ENCODE results near the gene ERCC1. TPM values are rescaled to one million over a fixed set of nuclear protein-coding genes. Genes with fewer than 3 reads are reported as not detected.

ERCC1 gene
- 73.9 TPM for polyA plus RNA-seq (ENCODE audit: insufficient read length)
- long read RNA-seq, donor 1, transcript ERCC1-208 (10 exons, 1,453 nt): minor isoform, 10 of 46 reads
- long read RNA-seq, donor 1, transcript ERCC1-203 (9 exons, 949 nt): minor isoform, 5 of 46 reads
- long read RNA-seq, donor 1, transcript ERCC1-202 (10 exons, 3,828 nt): major isoform, 13 of 46 reads
- long read RNA-seq, donor 1, partial matches to known transcripts: 17 of 46 reads
- long read RNA-seq, donor 1, other reads (novel, unspliced or antisense): 0 of 46 reads
- long read RNA-seq, donor 2, transcript ERCC1-202 (10 exons, 3,828 nt): minor isoform, 6 of 28 reads
- long read RNA-seq, donor 2, transcript ERCC1-208 (10 exons, 1,453 nt): major isoform, 11 of 28 reads
- long read RNA-seq, donor 2, partial matches to known transcripts: 5 of 28 reads
- long read RNA-seq, donor 2, other reads (novel, unspliced or antisense): 0 of 28 reads
- long read RNA-seq, donor 3, transcript ERCC1-202 (10 exons, 3,828 nt): major isoform, 9 of 19 reads
- long read RNA-seq, donor 3, partial matches to known transcripts: 5 of 19 reads
- long read RNA-seq, donor 3, other reads (novel, unspliced or antisense): 0 of 19 reads
- long read RNA-seq, donor 4, partial matches to known transcripts: 0 of 2 reads
- long read RNA-seq, donor 4, other reads (novel, unspliced or antisense): 0 of 2 reads
- long read RNA-seq, donor 5, transcript ERCC1-208 (10 exons, 1,453 nt): minor isoform, 14 of 76 reads
- long read RNA-seq, donor 5, transcript ERCC1-202 (10 exons, 3,828 nt): major isoform, 28 of 76 reads
- long read RNA-seq, donor 5, partial matches to known transcripts: 30 of 76 reads
- long read RNA-seq, donor 5, other reads (novel, unspliced or antisense): 0 of 76 reads
- long read RNA-seq, donor 6, transcript ERCC1-202 (10 exons, 3,828 nt): major isoform, 11 of 21 reads
- long read RNA-seq, donor 6, transcript ERCC1-208 (10 exons, 1,453 nt): minor isoform, 6 of 21 reads
- long read RNA-seq, donor 6, partial matches to known transcripts: 0 of 21 reads
- long read RNA-seq, donor 6, other reads (novel, unspliced or antisense): 0 of 21 reads
- long read RNA-seq, donor 7, transcript ERCC1-203 (9 exons, 949 nt): minor isoform, 6 of 57 reads
- long read RNA-seq, donor 7, transcript ERCC1-202 (10 exons, 3,828 nt): major isoform, 26 of 57 reads
- long read RNA-seq, donor 7, transcript ERCC1-208 (10 exons, 1,453 nt): minor isoform, 7 of 57 reads
- long read RNA-seq, donor 7, partial matches to known transcripts: 15 of 57 reads
- long read RNA-seq, donor 7, other reads (novel, unspliced or antisense): 0 of 57 reads
- long read RNA-seq, donor 8, transcript ERCC1-202 (10 exons, 3,828 nt): major isoform, 6 of 11 reads
- long read RNA-seq, donor 8, partial matches to known transcripts: 0 of 11 reads
- long read RNA-seq, donor 8, other reads (novel, unspliced or antisense): 0 of 11 reads

- DNase-seq: peak; percentile 96
Measured at GRCh38 chr19:45423589-45424190, at the start of gene ERCC1. ERCC1 (minus strand) TSS chr19:45423917; CDS start chr19:45423374, 543 bp downstream.

DNA sequence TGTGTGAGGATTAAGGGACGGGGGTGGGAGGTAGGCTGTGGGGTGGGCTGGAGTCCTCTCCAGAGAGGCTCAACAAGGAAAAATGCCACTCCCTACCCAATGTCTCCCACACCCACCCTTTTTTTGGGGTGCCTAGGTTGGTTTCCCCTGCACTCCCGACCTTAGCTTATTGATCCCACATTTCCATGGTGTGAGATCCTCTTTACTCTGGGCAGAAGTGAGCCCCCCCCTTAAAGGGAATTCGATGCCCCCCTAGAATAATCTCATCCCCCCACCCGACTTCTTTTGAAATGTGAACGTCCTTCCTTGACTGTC is 49.6 kb upstream of the ERCC1 start:
- DNase-seq: no peak

GRCh38 chr19:45472563-45473366 is 49.0 kb upstream of the ERCC1 start:
- DNase-seq: no peak

DNA sequence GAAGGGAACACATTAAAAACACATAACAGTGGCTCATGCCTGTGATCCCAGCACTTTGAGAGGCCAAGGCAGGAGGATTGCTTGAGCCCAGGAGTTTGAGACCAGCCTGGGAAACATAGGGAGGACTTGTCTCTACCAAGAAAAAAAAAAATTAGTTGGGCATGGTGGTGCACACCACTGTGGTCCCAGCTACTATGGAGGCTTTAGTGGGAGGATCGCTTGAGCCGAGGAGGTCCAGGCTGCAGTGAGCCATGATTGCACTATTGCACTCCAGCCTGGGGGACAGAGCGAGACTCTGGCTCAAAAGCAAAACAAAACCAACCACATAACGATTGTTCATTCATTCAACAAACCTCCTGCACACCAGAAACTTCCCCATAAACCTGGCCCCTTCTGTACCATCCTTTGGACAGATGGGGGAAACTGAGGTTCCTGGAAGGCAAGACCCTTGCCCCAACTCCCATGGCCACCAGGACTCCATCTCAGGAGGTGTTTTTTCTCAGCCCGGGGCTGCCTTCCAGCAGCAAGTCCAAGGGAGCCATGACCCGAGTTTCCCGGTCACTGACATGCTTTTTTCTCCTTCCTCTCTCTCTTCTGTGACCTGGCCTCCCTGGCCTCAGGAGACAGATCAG is 48.3 kb upstream of the ERCC1 start:
- no peak for DNase-seq

- no peak for DNase-seq
Measured at GRCh38 chr19:45471111-45471930, 47.6 kb upstream of the ERCC1 start.

DNA sequence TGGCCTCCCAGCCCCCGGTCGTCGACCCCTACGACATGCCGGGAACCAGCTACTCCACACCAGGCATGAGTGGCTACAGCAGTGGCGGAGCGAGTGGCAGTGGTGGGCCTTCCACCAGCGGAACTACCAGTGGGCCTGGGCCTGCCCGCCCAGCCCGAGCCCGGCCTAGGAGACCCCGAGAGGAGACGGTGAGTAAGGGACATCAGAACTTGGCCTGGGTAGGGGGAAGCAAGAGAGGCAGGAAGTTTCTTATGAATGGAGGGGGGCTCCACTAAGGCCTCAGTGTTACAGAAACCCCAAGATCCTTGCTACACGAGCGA is 47.0 kb upstream of the ERCC1 start:
- DNase-seq: no peak

DNA sequence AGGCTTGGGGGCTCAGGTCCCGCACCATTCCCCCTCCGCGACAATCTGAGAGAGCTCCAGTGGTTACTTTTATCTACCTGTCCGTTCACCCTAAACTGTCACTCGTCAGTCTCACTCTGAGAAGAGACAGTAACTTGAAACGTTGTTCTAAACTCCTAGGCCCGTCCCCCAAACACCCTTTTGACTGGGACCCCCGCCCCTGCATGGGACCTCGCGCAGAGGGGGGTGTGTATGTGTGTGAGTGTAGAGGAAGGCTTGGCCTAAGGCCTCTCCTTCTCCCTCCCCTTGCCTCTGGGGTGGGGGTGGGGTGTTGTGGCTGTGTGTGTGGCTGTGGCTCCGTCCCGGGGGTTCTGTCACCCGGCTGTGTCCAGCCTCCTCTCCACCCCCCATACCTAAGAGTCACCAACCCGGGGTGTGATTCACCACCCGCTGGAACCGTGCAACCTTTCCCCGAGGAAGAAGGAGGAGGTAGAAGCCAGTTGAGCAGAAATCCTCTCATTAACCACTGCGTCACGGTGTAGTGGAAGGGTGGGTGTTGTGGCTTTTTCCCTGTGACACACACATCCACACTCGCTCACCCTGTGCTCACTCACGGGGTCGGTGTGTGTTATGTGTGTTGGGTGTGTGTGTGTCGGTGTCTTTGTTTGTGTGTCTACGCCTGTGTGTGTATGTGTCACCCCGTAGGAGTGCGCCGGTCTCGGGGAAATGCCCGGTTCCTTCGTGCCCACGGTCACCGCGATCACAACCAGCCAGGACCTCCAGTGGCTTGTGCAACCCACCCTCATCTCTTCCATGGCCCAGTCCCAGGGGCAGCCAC is 46.4 kb upstream of the ERCC1 start:
- no peak for DNase-seq

DNA sequence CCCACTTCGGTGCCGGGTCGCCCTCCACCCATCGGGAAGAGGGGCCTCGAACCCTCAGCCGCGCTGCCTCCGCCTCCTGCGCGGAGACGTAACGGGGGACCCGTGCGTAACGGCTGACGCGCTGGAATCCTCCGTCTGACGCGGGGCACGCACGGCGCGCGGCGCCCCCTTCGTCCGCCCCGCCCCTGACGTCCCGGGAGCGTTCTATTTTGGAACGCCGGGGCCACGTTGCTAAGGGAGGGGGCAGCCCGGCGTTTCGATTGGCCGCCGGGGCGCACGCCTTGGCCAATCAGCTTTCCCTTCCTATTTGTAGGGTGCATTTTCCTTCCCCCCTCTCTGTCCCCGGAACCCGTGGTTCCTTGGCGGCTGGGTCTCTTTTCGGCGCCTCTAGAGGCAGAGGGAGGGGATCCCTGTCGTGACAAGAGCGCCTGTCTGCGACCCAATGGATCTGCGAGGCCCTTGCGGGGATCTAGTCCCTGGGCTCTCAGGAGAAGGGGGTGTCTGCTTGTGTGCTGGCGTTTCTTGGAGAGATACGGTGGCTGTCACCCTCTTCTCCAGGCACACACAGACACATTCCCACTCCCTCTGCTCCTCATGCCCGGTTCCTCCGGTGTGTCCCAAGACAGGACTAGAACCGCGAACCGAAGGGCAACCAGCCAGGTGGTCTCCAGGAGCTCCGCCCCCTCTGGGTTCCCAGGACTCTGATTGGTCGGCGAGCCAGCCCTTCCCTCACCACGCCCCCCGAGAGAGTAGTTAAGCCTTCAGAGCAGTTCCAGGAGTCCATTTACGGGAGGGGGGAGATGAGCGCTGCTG is 45.6 kb upstream of the ERCC1 start:
- peak; percentile 88 for DNase-seq

DNA sequence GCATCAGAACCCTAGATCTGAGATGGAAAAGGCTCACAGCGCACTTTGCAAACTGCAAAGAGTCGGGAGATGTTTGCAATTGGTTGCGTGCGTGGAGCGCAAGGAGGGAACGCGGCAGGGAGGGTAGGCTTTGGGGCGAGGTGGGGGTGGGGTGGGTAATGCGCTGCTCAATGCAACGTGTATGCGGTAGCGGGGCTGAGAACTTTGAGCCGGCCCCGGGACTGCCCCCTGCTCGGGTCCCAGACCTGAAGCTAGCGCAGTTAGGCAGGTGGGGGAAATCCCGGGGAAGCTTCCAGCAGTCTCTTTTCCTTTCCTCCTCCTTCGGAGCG is 45.0 kb upstream of the ERCC1 start:
- no peak for DNase-seq

- DNase-seq: no peak
Measured at GRCh38 chr19:45468159-45468651, 44.5 kb upstream of the ERCC1 start.

DNA sequence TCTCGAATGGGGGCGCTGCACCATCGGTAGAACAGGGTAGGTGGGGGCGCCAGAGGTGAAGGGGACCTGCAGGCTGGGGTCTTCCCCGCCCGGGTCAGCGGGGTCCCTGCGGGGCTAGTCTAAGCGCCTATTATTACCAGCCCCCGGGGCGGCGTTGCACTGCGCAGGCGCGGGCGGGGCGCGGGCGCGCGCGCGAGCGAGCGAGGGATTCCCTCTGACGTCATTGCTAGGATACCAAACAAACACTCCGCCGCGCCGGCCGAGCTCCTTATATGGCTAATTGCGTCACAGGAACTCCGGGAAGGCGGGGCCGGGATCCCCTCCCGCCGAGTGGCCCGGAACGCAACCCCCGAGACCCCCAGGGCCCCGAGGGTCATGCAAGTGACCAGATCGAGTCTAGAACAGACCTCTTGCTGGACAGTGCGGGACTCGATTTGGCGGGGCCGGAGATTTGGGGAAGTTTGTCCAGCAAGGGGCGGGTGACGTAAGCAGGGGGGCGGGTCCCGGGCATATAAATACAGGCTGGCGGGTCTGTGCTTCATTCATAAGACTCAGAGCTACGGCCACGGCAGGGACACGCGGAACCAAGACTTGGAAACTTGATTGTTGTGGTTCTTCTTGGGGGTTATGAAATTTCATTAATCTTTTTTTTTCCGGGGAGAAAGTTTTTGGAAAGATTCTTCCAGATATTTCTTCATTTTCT is 43.9 kb upstream of the ERCC1 start, which contains the start of gene FOSB:
Gene FOSB, plus strand, starts transcription at position 541 of the 703 bp plus-strand sequence. CDS start 591 bp downstream, outside the sequence.
- DNase-seq: peak; percentile 92

- DNase-seq: no peak
Measured at GRCh38 chr19:45467115-45467455, 43.4 kb upstream of the ERCC1 start.

GRCh38 chr19:45464852-45465441 is 41.2 kb upstream of the ERCC1 start:
- no peak for DNase-seq

GRCh38 chr19:45464274-45464673 is 40.6 kb upstream of the ERCC1 start:
- no peak for DNase-seq

DNA sequence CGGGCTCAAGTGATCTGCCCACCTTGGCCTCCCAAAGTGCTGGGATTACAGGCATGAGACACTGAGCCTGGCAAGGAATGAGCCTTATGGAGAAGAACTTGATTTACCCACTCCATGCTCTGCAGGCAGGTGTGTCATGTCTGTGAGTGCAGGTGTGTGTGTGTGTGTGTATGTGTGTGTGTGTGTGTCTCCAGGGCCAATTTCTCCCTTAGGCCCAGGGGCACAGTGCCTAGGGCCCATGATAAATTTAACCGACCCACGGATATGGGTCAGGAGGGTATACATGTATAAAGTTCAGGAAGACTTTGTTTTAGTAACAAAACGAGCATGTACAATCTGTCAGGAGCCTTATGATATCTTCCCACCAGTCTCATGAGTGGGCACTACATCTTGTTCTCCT is 39.5 kb upstream of the ERCC1 start:
- no peak for DNase-seq

DNA sequence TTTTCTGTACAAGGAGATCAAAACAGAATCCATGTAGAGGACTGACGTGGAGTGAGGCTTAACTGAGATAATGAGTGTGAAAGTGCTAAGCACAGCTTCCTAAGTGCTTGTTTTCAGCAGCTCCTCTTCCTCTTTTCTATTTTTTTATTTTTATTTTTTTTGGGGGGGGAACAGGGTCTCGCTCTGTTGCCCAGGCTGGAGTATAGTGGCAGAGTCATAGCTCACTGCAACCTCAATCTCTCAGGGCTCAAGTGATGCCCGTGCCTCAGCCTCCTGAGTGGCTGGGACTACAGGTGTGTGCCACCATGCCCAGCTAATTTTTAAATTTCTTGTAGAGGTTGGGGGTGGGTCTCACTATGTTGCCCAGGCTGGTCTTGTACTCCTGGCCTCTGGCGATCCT is 38.5 kb upstream of the ERCC1 start:
- DNase-seq: no peak

Measured in left kidney (tissue), 8 donors.